GM12878 (cell line): ENCODE results near the gene ANKRD13D. TPM values are rescaled to one million over a fixed set of nuclear protein-coding genes. Genes with fewer than 3 reads are reported as not detected.

Experiments
- ATAC-seq: fragments of 200-7000 bp; cut with Tn5 transposase; 3 replicates; pipeline ENCODE4 v1.9.1; 2020; ENCODE audit warnings: mild to moderate bottlenecking, moderate library complexity
- BruUV-seq: library from RNA; stranded (reverse); fragments of 400-500 nt; replicated peaks from 2 replicates; lab custom pipeline; 2021; lab: Mats Ljungman, UMichigan
- CTCF ChIA-PET: fragments of 300-600 bp; sonication (Branson Sonifier 250); formaldehyde crosslinking; extraction: SDS; loops from one replicate; lab custom pipeline; 2021; ENCODE audit warnings: inconsistent platforms; lab: Yijun Ruan, JAX
- POLR2A ChIA-PET: fragments of 350-600 bp; formaldehyde crosslinking; extraction: SDS; loops from one replicate; lab custom pipeline; 2021; ENCODE audit warnings: inconsistent platforms; lab: Charles Lee
- RAD21 ChIA-PET: fragments of 300-600 bp; sonication (Branson Sonifier 250); formaldehyde crosslinking; loops from one replicate; lab custom pipeline; 2023; ENCODE audit warnings: antibody characterized with exemption; ENCODE audit not compliant: unreplicated experiment; lab: Charles Lee
- SMC1A ChIA-PET: fragments of 300-600 bp; sonication (Branson Sonifier 250); formaldehyde crosslinking; loops from one replicate; lab custom pipeline; 2023; ENCODE audit not compliant: unreplicated experiment, uncharacterized antibody; lab: Charles Lee
- DNase-seq: peaks from one replicate; pipeline ENCODE4 v3.0.0-alpha.2; 2011; ENCODE audit warnings: low read depth, low spot score
- FAIRE-seq: peaks from 3 replicates; lab custom pipeline; 2011; peaks lifted over from hg19 to GRCh38; lab: Jason Lieb, UNC
- H2AFZ ChIP-seq: 2 replicates; pipeline ENCODE4 v1.6.0; 2011; ENCODE audit warnings: low read depth, low read length, control low read depth; ENCODE audit not compliant: control insufficient read depth
- H3K27ac ChIP-seq: 2 replicates; pipeline ENCODE4 v1.5.1; 2011; ENCODE audit warnings: control low read depth; ENCODE audit not compliant: control insufficient read depth, insufficient read depth
- H3K27me3 ChIP-seq, 2 experiments: replicated peaks in 1 of 2; 2 replicates each; pipeline versions ENCODE4 v1.6.0 to v1.6.1; 2011; ENCODE audit warnings: low read length in 1 of 2; ENCODE audit not compliant: control insufficient read depth in 2 of 2, insufficient read depth in 2 of 2
- H3K36me3 ChIP-seq, 2 experiments: 2 replicates each; pipeline ENCODE4 v1.5.1; 2011; ENCODE audit warnings: low read length in 1 of 2; ENCODE audit not compliant: control insufficient read depth in 2 of 2, insufficient read depth in 2 of 2
- H3K4me1 ChIP-seq: 2 replicates; pipeline ENCODE4 v1.6.1; 2011; ENCODE audit warnings: mild to moderate bottlenecking, low read length, moderate library complexity, mixed read lengths; ENCODE audit not compliant: control insufficient read depth, insufficient read depth
- H3K4me2 ChIP-seq: 2 replicates; pipeline ENCODE4 v1.6.0; 2011; ENCODE audit warnings: control low read depth; ENCODE audit not compliant: control insufficient read depth, insufficient read depth
- H3K4me3 ChIP-seq: fragments of 200-600 bp; sonication (generic); 2 replicates; pipeline ENCODE4 v1.5.1; 2016
- H3K79me2 ChIP-seq: 2 replicates; pipeline ENCODE4 v1.6.0; 2011; ENCODE audit warnings: low read length; ENCODE audit not compliant: control insufficient read depth, insufficient read depth
- H3K9ac ChIP-seq: 2 replicates; pipeline ENCODE4 v1.8.0; 2011; ENCODE audit warnings: low read length, control low read depth, mixed read lengths; ENCODE audit not compliant: control insufficient read depth, insufficient read depth
- H3K9me3 ChIP-seq: replicated peaks from 3 replicates; pipeline ENCODE4 v1.5.1; 2011; ENCODE audit warnings: mild to moderate bottlenecking, low read length; ENCODE audit not compliant: control insufficient read depth, insufficient read depth
- H4K20me1 ChIP-seq: 2 replicates; pipeline ENCODE4 v1.6.0; 2011; ENCODE audit not compliant: control insufficient read depth, insufficient read depth
- BACH1 ChIP-seq: fragments of 450-650 bp; IDR thresholded peaks from 2 replicates; pipeline ENCODE4 v1.6.1; 2017; ENCODE audit warnings: mild to moderate bottlenecking, borderline replicate concordance
- FOS ChIP-seq: IDR thresholded peaks from 3 replicates; pipeline ENCODE4 v1.6.1; 2011; ENCODE audit warnings: borderline replicate concordance; ENCODE audit not compliant: insufficient read length; ENCODE audit errors: extremely low read depth
- KDM1A ChIP-seq: fragments of 200-600 bp; sonication (generic); IDR thresholded peaks from 2 replicates; pipeline ENCODE4 v1.6.1; 2016; ENCODE audit warnings: borderline replicate concordance
- KLF5 ChIP-seq: fragments of 450-650 bp; IDR thresholded peaks from 2 replicates; pipeline ENCODE4 v1.6.1; 2014; ENCODE audit warnings: mild to moderate bottlenecking; ENCODE audit not compliant: partially characterized antibody
- MAX ChIP-seq: IDR thresholded peaks from 2 replicates; pipeline ENCODE4 v1.6.1; 2012; ENCODE audit warnings: low read depth, low read length, improper control_type of control experiment
- MLLT1 ChIP-seq: fragments of 450-650 bp; IDR thresholded peaks from 2 replicates; pipeline ENCODE4 v1.6.1; 2016; ENCODE audit warnings: mild to moderate bottlenecking
- MXI1 ChIP-seq: fragments of 150-350 bp; IDR thresholded peaks from 2 replicates; pipeline ENCODE4 v1.6.1; 2011; ENCODE audit warnings: low read depth, mild to moderate bottlenecking, inconsistent platforms, low read length, improper control_type of control experiment
- POLR2A ChIP-seq: IDR thresholded peaks from 2 replicates; pipeline ENCODE4 v1.6.1; 2011; ENCODE audit warnings: low read depth, mild to moderate bottlenecking, low read length
- SKIL ChIP-seq: fragments of 450-650 bp; IDR thresholded peaks from 2 replicates; pipeline ENCODE4 v1.6.1; 2017; ENCODE audit warnings: mild to moderate bottlenecking, low read depth, inconsistent platforms; ENCODE audit not compliant: poor library complexity, severe bottlenecking
- SPI1 ChIP-seq: IDR thresholded peaks from 2 replicates; pipeline ENCODE4 v1.6.1; 2011; ENCODE audit warnings: low read depth, mild to moderate bottlenecking, low read length, moderate library complexity, borderline replicate concordance; ENCODE audit not compliant: insufficient read depth
- SUPT20H ChIP-seq: IDR thresholded peaks from 2 replicates; pipeline ENCODE4 v1.6.1; 2011; ENCODE audit warnings: low read depth, mild to moderate bottlenecking, low read length, moderate library complexity, borderline replicate concordance; ENCODE audit not compliant: control insufficient read depth
- TBL1XR1 ChIP-seq: IDR thresholded peaks from 2 replicates; pipeline ENCODE4 v1.6.1; 2012; ENCODE audit warnings: low read depth, low read length, improper control_type of control experiment
- ZBTB40 ChIP-seq: fragments of 450-650 bp; IDR thresholded peaks from 2 replicates; pipeline ENCODE4 v1.6.1; 2016; ENCODE audit warnings: mild to moderate bottlenecking, moderate library complexity, borderline replicate concordance
- ZNF274 ChIP-seq: IDR thresholded peaks from one replicate; pipeline ENCODE4 v1.8.0; 2011; ENCODE audit not compliant: insufficient read length, insufficient read depth
- WGBS: methylation state at CpG from one replicate; pipeline ENCODE4 v1.1.6; 2016; ENCODE audit warnings: low lambda C conversion rate; ENCODE audit not compliant: insufficient replicate concordance, insufficient coverage; ENCODE audit errors: missing lambda C conversion rate; 5-methylcytosine and 5-hydroxymethylcytosine counted together
- in situ Hi-C: fragments of 300-500 bp; cut with MboI; formaldehyde crosslinking; loops from 9 replicates; pipeline ENCODE4 v1.14.3; 2018; ENCODE audit warnings: mixed read lengths
- intact Hi-C: fragments of 100-400 bp; cut with micrococcal nuclease; formaldehyde crosslinking; loops from one replicate; pipeline ENCODE4 v1.14.2; 2022; ENCODE audit not compliant: unreplicated experiment
- polyA plus RNA-seq, 11 experiments: library from polyadenylated mRNA; depleted of rRNA in 4 of 11; unstranded in 6 of 11; stranded (reverse) in 5 of 11; fragments of >200 nt; fragmentation: Nextera tagmentation in 4 of 11; fragmentation: Illumina TruSeq in 1 of 11; extraction: Ambion mirVana in 4 of 11; extraction: Trizol in 1 of 11; gene quantifications; 1 replicate in 1 of 11; 2 replicates in 10 of 11; pipeline versions ENCODE4 v1.2.1 to v1.2.3, GENCODE V29; 2011 to 2016; ENCODE audit warnings: inconsistent platforms in 2 of 11, missing spikeins in 2 of 11, low read depth in 1 of 11
- total RNA-seq, 4 experiments: library from RNA; depleted of rRNA in 3 of 4; stranded (reverse); fragments of >200 nt in 3 of 4; fragmentation: Illumina TruSeq in 1 of 4; extraction: Trizol in 1 of 4; gene quantifications; 2 replicates each; pipeline versions ENCODE4 v1.2.1 to v1.2.3, GENCODE V29; 2013 to 2021

Gene ANKRD13D
- total and polyA plus RNA-seq, 10 of the 15 experiments (the other 5 are each of a cell fraction or from before 2014, with no cell fraction given): 2.0 to 56.2 (median 21.4) TPM

- TF ChIP-seq ZBTB40: no peak
- no peak for TF ChIP-seq MLLT1
- TF ChIP-seq POLR2A: no peak
- no peak for TF ChIP-seq SUPT20H
Observed at GRCh38 chr11:67306769-67307544, 17.9 kb downstream of the ANKRD13D start (continued).

GRCh38 chr11:67307545-67308001 is 18.5 kb downstream of the ANKRD13D start:
- ChIA-PET POLR2A (no interaction called here), CTCF (interaction anchor here (1.3 kb wide), 1 partner anchor 10 kb away, joined by 4 read pairs; no protein-coding TSS in a partner anchor), RAD21 (no interaction called here), SMC1A (no interaction called here)
- FAIRE-seq: no peak
- no peaks in the 10 kb centered on the region for H3K27me3 ChIP-seq
- H3K27ac ChIP-seq: no peak overlapping the region
- H3K4me1 ChIP-seq: no peaks in the 10 kb centered on the region
- H3K36me3 ChIP-seq: no peaks in the 10 kb centered on the region; a peak in 1 of 4 replicates
- in situ Hi-C loops (no loop called here), intact Hi-C loops (no loop called here)
- no peak for DNase-seq
- H2AFZ ChIP-seq: no peak overlapping the region
- no peaks in the 10 kb centered on the region for H3K9me3 ChIP-seq
- H3K4me2 ChIP-seq: no peak overlapping the region
- H3K79me2 ChIP-seq: no peaks in the 10 kb centered on the region
- H3K9ac ChIP-seq: no peak overlapping the region
- WGBS: 71% methylated on average over 12 of the region's 12 CpGs
- no TSS peak for BruUV-seq
- H3K4me3 ChIP-seq: no peak overlapping the region
- no peaks in the 10 kb centered on the region for H4K20me1 ChIP-seq
- ATAC-seq: no peak
- TF ChIP-seq SPI1 (no peak), MXI1 (no peak), ZNF274 (no peak), POLR2A (no peak), BACH1 (no peak), KLF5 (no peak), KDM1A (no peak), TBL1XR1 (no peak), FOS (no peak), MAX (no peak), SKIL (no peak)
